BLaER1 (cell line): ENCODE results near the gene RPS29.
"Not testable (repeated sequence)": the region's sequence is repeated elsewhere in the genome, so short reads cannot be mapped to it uniquely, and the experiment has no call there.

Experiments used
- H3K27ac ChIP-seq: shearing (Covaris generic); formaldehyde crosslinking; 2 replicates; pipeline ENCODE4 v1.8.1; 2022
- H3K27me3 ChIP-seq: shearing (Covaris generic); formaldehyde crosslinking; 2 replicates; pipeline ENCODE4 v1.8.1; 2022
- H3K36me3 ChIP-seq: shearing (Covaris generic); formaldehyde crosslinking; 2 replicates; pipeline ENCODE4 v1.8.1; 2022
- H3K4me1 ChIP-seq: shearing (Covaris generic); formaldehyde crosslinking; 2 replicates; pipeline ENCODE4 v1.8.1; 2022
- H3K4me2 ChIP-seq: shearing (Covaris generic); formaldehyde crosslinking; 2 replicates; pipeline ENCODE4 v1.8.1; 2022
- H3K4me3 ChIP-seq: shearing (Covaris generic); formaldehyde crosslinking; 2 replicates; pipeline ENCODE4 v1.8.1; 2022
- H3K9ac ChIP-seq: shearing (Covaris generic); formaldehyde crosslinking; 2 replicates; pipeline ENCODE4 v1.8.1; 2022
- H3K9me3 ChIP-seq: shearing (Covaris generic); formaldehyde crosslinking; 2 replicates; pipeline ENCODE4 v1.8.1; 2022
- H4K20me1 ChIP-seq: shearing (Covaris generic); formaldehyde crosslinking; 2 replicates; pipeline ENCODE4 v1.8.1; 2022
- Cebpa-rat ChIP-seq: shearing (Covaris generic); IDR thresholded peaks from 2 replicates; pipeline ENCODE4 v1.8.1; 2022

RPS29 gene

DNA sequence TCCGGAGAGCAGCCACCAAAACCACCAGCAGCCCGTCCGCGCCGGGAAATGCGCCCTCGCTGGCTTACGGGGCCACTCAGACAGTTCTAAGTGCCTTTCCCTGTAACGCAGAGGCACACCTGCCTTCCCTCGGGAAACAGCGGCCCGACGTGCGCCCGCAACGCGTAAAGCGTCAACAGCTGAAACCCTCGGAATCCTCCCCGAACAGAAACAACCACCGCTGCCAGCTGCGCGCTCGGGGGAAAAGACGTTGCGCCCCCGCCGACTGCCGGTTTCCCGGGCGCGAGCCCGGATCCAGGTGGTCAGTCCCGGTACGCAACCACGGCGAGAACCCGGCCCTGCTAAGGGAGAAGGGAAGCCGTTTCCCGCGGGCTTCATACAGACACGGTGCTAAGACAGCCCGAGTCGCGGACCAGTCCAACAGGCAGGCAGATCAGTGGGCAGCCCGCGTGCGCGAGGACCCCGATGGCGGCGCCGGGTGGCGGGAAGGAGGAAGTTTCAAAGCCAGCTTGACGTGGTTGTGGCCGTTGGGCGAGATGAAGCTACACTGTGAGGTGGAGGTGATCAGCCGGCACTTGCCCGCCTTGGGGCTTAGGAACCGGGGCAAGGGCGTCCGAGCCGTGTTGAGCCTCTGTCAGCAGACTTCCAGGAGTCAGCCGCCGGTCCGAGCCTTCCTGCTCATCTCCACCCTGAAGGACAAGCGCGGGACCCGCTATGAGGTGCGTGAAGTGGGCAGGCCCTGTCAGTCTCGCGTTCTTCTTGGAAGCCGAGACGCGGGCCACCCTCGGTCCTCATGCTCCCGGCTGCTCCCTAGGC lies 12.5 kb upstream of the RPS29 start, which contains the start of gene LRR1:
Gene LRR1 (plus strand): TSS at position 456 of the 816 bp plus-strand sequence. CDS start 81 bp downstream, at position 537.
- Histone ChIP-seq H3K4me1 (peaks cover 29% of the 10 kb centered on the region), H3K27me3 (no peaks in the 10 kb centered on the region), H4K20me1 (0 out of 2 replicates have a peak, but pooled peaks cover 6% of the 10 kb centered on the region), H3K4me2 (peak within 1 kb of the TSS; percentile 89), H3K4me3 (peak within 1 kb of the TSS; percentile 88), H3K9ac (peak within 1 kb of the TSS; percentile 98), H3K36me3 (peaks cover 24% of the 10 kb centered on the region), H3K9me3 (no peaks in the 10 kb centered on the region), H3K27ac (peak within 1 kb of the TSS; percentile 99)
- TF ChIP-seq Cebpa-rat: no peak

- Histone ChIP-seq H3K4me1 (peaks cover 29% of the 10 kb centered on the region), H4K20me1 (0 out of 2 replicates have a peak, but pooled peaks cover 6% of the 10 kb centered on the region), H3K4me3 (peak overlapping the region; percentile 88), H3K27ac (peak overlapping the region; percentile 99), H3K36me3 (peaks cover 18% of the 10 kb centered on the region), H3K27me3 (no peaks in the 10 kb centered on the region), H3K9ac (peak overlapping the region; percentile 98), H3K9me3 (no peaks in the 10 kb centered on the region), H3K4me2 (peak overlapping the region; percentile 89)
- no peak for TF ChIP-seq Cebpa-rat
These were observed 12.0 kb upstream of the RPS29 start for GRCh38 chr14:49598189-49598484.

GRCh38 chr14:49594347-49595091 lies 8.3 kb upstream of the RPS29 start:
- TF ChIP-seq Cebpa-rat: no peak
- Histone ChIP-seq H3K9me3 (no peaks in the 10 kb centered on the region), H3K4me1 (peaks cover 17% of the 10 kb centered on the region), H4K20me1 (no peaks in the 10 kb centered on the region), H3K27ac (no peak overlapping the region), H3K4me3 (no peak overlapping the region), H3K36me3 (no peaks in the 10 kb centered on the region), H3K4me2 (no peak overlapping the region), H3K27me3 (no peaks in the 10 kb centered on the region), H3K9ac (no peak overlapping the region)

DNA sequence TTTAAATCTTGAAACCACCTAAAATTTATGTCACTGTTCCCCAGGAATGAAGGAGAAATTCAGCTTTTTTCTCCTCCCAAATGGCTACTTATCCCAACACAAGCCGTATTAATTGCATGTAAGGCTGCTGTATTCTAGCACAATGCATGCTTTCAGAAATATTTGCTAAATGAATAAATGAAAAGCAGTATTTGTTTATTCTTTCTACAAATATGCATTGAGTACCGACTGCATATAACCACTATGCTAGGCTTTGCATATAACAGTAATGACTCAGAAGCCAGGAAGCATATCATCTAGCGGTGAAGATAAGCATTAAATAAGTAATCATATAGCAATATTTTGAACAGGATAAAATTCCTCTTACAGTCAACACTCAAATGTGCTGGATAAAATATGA lies 6.8 kb upstream of the RPS29 start:
- Histone ChIP-seq H4K20me1 (no peaks in the 10 kb centered on the region), H3K4me2 (no peak overlapping the region), H3K27me3 (no peaks in the 10 kb centered on the region), H3K9ac (no peak overlapping the region), H3K9me3 (no peaks in the 10 kb centered on the region), H3K4me1 (peaks cover 17% of the 10 kb centered on the region), H3K4me3 (no peak overlapping the region), H3K27ac (no peak overlapping the region), H3K36me3 (no peaks in the 10 kb centered on the region)
- no peak for TF ChIP-seq Cebpa-rat

DNA sequence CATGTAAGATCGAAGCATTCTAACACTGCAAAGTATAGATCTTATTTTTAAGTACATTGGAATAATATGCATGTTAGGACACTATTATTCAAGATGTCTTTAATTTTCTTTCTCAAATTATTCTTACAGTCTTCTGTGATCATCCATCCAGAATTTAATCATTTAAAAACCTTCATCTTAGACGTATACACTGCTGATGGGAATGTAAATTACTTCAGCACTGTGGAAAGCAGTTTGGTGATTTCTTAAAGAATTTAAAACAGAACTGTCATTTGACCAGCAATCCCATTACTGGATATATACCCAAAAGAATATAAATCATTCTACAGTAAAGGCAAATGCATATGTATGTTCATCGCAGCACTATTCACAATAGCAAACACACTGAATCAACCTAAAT lies 3.2 kb upstream of the RPS29 start:
- Histone ChIP-seq H3K4me3 (no peak overlapping the region), H3K4me2 (no peak overlapping the region), H3K36me3 (peaks cover 8% of the 10 kb centered on the region), H3K9ac (no peak overlapping the region), H4K20me1 (peaks cover 16% of the 10 kb centered on the region), H3K4me1 (peaks cover 8% of the 10 kb centered on the region), H3K27ac (no peak overlapping the region), H3K9me3 (no peaks in the 10 kb centered on the region), H3K27me3 (no peaks in the 10 kb centered on the region)
- TF ChIP-seq Cebpa-rat: no peak

- peak overlapping the region; percentile 98; the same call in 1 of the 2 replicates for H3K9ac ChIP-seq
- H3K4me2 ChIP-seq: 0 out of 2 replicates have a peak overlapping the region, but pooled peaks have one; percentile 11
- no peak for TF ChIP-seq Cebpa-rat
- H3K27ac ChIP-seq: peak overlapping the region; percentile 68
- H3K36me3 ChIP-seq: peaks cover 33% of the 10 kb centered on the region
- peaks cover 27% of the 10 kb centered on the region for H3K4me1 ChIP-seq
- H3K27me3 ChIP-seq: no peaks in the 10 kb centered on the region
- H4K20me1 ChIP-seq: peaks cover 41% of the 10 kb centered on the region
- peak overlapping the region; percentile 81 for H3K4me3 ChIP-seq
- no peaks in the 10 kb centered on the region for H3K9me3 ChIP-seq
These were observed 687 bp upstream of the RPS29 start for GRCh38 chr14:49586673-49587460.

GRCh38 chr14:49584981-49585640 lies 1.1 kb downstream of the RPS29 start:
- peak overlapping the region; percentile 98 for H3K27ac ChIP-seq
- peak overlapping the region; percentile 81 for H3K4me3 ChIP-seq
- peaks cover 37% of the 10 kb centered on the region for H3K4me1 ChIP-seq
- peak overlapping the region; percentile 91 for H3K4me2 ChIP-seq
- not testable (repeated sequence) for H3K9me3 ChIP-seq, H3K27me3 ChIP-seq
- peak overlapping the region; percentile 98 for H3K9ac ChIP-seq
- peaks cover 51% of the 10 kb centered on the region for H3K36me3 ChIP-seq
- peaks cover 59% of the 10 kb centered on the region for H4K20me1 ChIP-seq

GRCh38 chr14:49584058-49584457 lies 2.1 kb downstream of the RPS29 start:
- Histone ChIP-seq H3K9me3 (no peaks in the 10 kb centered on the region), H4K20me1 (peaks cover 69% of the 10 kb centered on the region), H3K4me1 (peaks cover 45% of the 10 kb centered on the region), H3K36me3 (peaks cover 61% of the 10 kb centered on the region), H3K27me3 (no peaks in the 10 kb centered on the region), H3K4me3 (peak overlapping the region; percentile 81), H3K4me2 (peak overlapping the region; percentile 91), H3K27ac (0 out of 2 replicates have a peak overlapping the region, but pooled peaks have one; percentile 98), H3K9ac (peak overlapping the region; percentile 98)
- TF ChIP-seq Cebpa-rat: no peak

- peaks cover 65% of the 10 kb centered on the region for H3K36me3 ChIP-seq
- no peaks in the 10 kb centered on the region for H3K27me3 ChIP-seq
- no peaks in the 10 kb centered on the region for H3K9me3 ChIP-seq
- H3K4me3 ChIP-seq: peak overlapping the region; percentile 81
- H4K20me1 ChIP-seq: peaks cover 74% of the 10 kb centered on the region
- no peak for TF ChIP-seq Cebpa-rat
- peak overlapping the region; percentile 98; the same call in 1 of the 2 replicates for H3K9ac ChIP-seq
- H3K4me2 ChIP-seq: peak overlapping the region; percentile 91
- peaks cover 45% of the 10 kb centered on the region for H3K4me1 ChIP-seq
- no peak overlapping the region for H3K27ac ChIP-seq
These were observed 2.6 kb downstream of the RPS29 start for GRCh38 chr14:49583629-49584028.
